ENCODE results near the gene ARHGAP28. TPM values are rescaled to one million over a fixed set of nuclear protein-coding genes. Genes with fewer than 3 reads are reported as not detected.
A peak's percentile ranks its signal among the peaks of the same experiment; 100 is the strongest.

ARHGAP28 gene
- total RNA-seq, 1 experiment from 2014 or later, result not detected

GRCh38 chr18:6885992-6886796, 156.7 kb downstream of the ARHGAP28 start:
- H3K4me3 ChIP-seq (ENCODE audit: low read length), result no peak overlapping the region
- H3K9me2 ChIP-seq (replicated peaks; ENCODE audit: insufficient read depth, low read length), result no peaks in the 10 kb centered on the region
- peak; percentile 64 for DNase-seq
- no peak overlapping the region for H3K27ac ChIP-seq (ENCODE audit: low read length)
- H3K27me3 ChIP-seq (ENCODE audit: low read length), result no peaks in the 10 kb centered on the region
- H3K9me3 ChIP-seq (ENCODE audit: low read length), result no peaks in the 10 kb centered on the region
- no peak overlapping the region for H3K9ac ChIP-seq (ENCODE audit: low read length)
- no peak overlapping the region for H2AFZ ChIP-seq (ENCODE audit: low read length)
- H3K36me3 ChIP-seq (ENCODE audit: insufficient read depth, low read length), result no peaks in the 10 kb centered on the region
- no peaks in the 10 kb centered on the region for H3K4me1 ChIP-seq (ENCODE audit: low read length)
- no peaks in the 10 kb centered on the region for H4K20me1 ChIP-seq (ENCODE audit: insufficient read depth, low read depth, low read length)
- H3K4me2 ChIP-seq (ENCODE audit: low read depth, low read length, poor library complexity, severe bottlenecking), result no peak overlapping the region
- no peaks in the 10 kb centered on the region for H3K79me2 ChIP-seq (ENCODE audit: low read length)

GRCh38 chr18:6886797-6887330, 157.3 kb downstream of the ARHGAP28 start:
- no peaks in the 10 kb centered on the region for H3K79me2 ChIP-seq (ENCODE audit: low read length)
- H3K27ac ChIP-seq (ENCODE audit: low read length), result no peak overlapping the region
- no peak overlapping the region for H3K4me2 ChIP-seq (ENCODE audit: low read depth, low read length, poor library complexity, severe bottlenecking)
- no peaks in the 10 kb centered on the region for H4K20me1 ChIP-seq (ENCODE audit: insufficient read depth, low read depth, low read length)
- no peak for DNase-seq
- H3K36me3 ChIP-seq (ENCODE audit: insufficient read depth, low read length), result no peaks in the 10 kb centered on the region
- H3K4me3 ChIP-seq (ENCODE audit: low read length), result no peak overlapping the region
- no peaks in the 10 kb centered on the region for H3K9me3 ChIP-seq (ENCODE audit: low read length)
- H3K9ac ChIP-seq (ENCODE audit: low read length), result no peak overlapping the region
- H2AFZ ChIP-seq (ENCODE audit: low read length), result no peak overlapping the region
- H3K27me3 ChIP-seq (ENCODE audit: low read length), result no peaks in the 10 kb centered on the region
- H3K9me2 ChIP-seq (replicated peaks; ENCODE audit: insufficient read depth, low read length), result no peaks in the 10 kb centered on the region
- H3K4me1 ChIP-seq (ENCODE audit: low read length), result no peaks in the 10 kb centered on the region

GRCh38 chr18:6891788-6892187, 162.3 kb downstream of the ARHGAP28 start:
- H3K4me2 ChIP-seq (ENCODE audit: low read depth, low read length, poor library complexity, severe bottlenecking), result no peak overlapping the region
- H3K4me3 ChIP-seq (ENCODE audit: low read length), result no peak overlapping the region
- H4K20me1 ChIP-seq (ENCODE audit: insufficient read depth, low read depth, low read length), result no peaks in the 10 kb centered on the region
- no peak for DNase-seq
- H3K9ac ChIP-seq (ENCODE audit: low read length), result no peak overlapping the region
- no peaks in the 10 kb centered on the region for H3K9me3 ChIP-seq (ENCODE audit: low read length)
- no peaks in the 10 kb centered on the region for H3K36me3 ChIP-seq (ENCODE audit: insufficient read depth, low read length)
- no peaks in the 10 kb centered on the region for H3K79me2 ChIP-seq (ENCODE audit: low read length)
- H3K4me1 ChIP-seq (ENCODE audit: low read length), result no peaks in the 10 kb centered on the region
- H3K27ac ChIP-seq (ENCODE audit: low read length), result no peak overlapping the region
- no peaks in the 10 kb centered on the region for H3K9me2 ChIP-seq (replicated peaks; ENCODE audit: insufficient read depth, low read length)
- no peak overlapping the region for H2AFZ ChIP-seq (ENCODE audit: low read length)
- H3K27me3 ChIP-seq (ENCODE audit: low read length), result no peaks in the 10 kb centered on the region

- DNase-seq, result no peak
- H3K27ac ChIP-seq (ENCODE audit: low read length), result no peak overlapping the region
- no peaks in the 10 kb centered on the region for H3K27me3 ChIP-seq (ENCODE audit: low read length)
- no peak overlapping the region for H3K4me2 ChIP-seq (ENCODE audit: low read depth, low read length, poor library complexity, severe bottlenecking)
- no peaks in the 10 kb centered on the region for H4K20me1 ChIP-seq (ENCODE audit: insufficient read depth, low read depth, low read length)
- no peak overlapping the region for H2AFZ ChIP-seq (ENCODE audit: low read length)
- H3K9me3 ChIP-seq (ENCODE audit: low read length), result no peaks in the 10 kb centered on the region; the same call in 1 of the 2 replicates
- no peaks in the 10 kb centered on the region for H3K9me2 ChIP-seq (replicated peaks; ENCODE audit: insufficient read depth, low read length)
- H3K4me1 ChIP-seq (ENCODE audit: low read length), result no peaks in the 10 kb centered on the region
- H3K79me2 ChIP-seq (ENCODE audit: low read length), result no peaks in the 10 kb centered on the region
- H3K9ac ChIP-seq (ENCODE audit: low read length), result no peak overlapping the region
- no peaks in the 10 kb centered on the region for H3K36me3 ChIP-seq (ENCODE audit: insufficient read depth, low read length)
- no peak overlapping the region for H3K4me3 ChIP-seq (ENCODE audit: low read length)
Measured at GRCh38 chr18:6901286-6901926, 171.9 kb downstream of the ARHGAP28 start.

- no peak for DNase-seq
Measured at GRCh38 chr18:6917072-6917471, 187.6 kb downstream of the ARHGAP28 start.

GRCh38 chr18:6920099-6920955, 190.8 kb downstream of the ARHGAP28 start:
- no peak overlapping the region for H3K9ac ChIP-seq (ENCODE audit: low read length)
- no peak overlapping the region for H3K27ac ChIP-seq (ENCODE audit: low read length)
- no peaks in the 10 kb centered on the region for H3K4me1 ChIP-seq (ENCODE audit: low read length)
- H3K9me3 ChIP-seq (ENCODE audit: low read length), result no peaks in the 10 kb centered on the region; the same call in 1 of the 2 replicates
- no peaks in the 10 kb centered on the region for H4K20me1 ChIP-seq (ENCODE audit: insufficient read depth, low read depth, low read length)
- no peak overlapping the region for H3K4me2 ChIP-seq (ENCODE audit: low read depth, low read length, poor library complexity, severe bottlenecking)
- H2AFZ ChIP-seq (ENCODE audit: low read length), result no peak overlapping the region
- H3K27me3 ChIP-seq (ENCODE audit: low read length), result no peaks in the 10 kb centered on the region
- no peaks in the 10 kb centered on the region for H3K36me3 ChIP-seq (ENCODE audit: insufficient read depth, low read length)
- no peak for DNase-seq
- no peak overlapping the region for H3K4me3 ChIP-seq (ENCODE audit: low read length)
- no peaks in the 10 kb centered on the region; the same call in 1 of the 2 replicates for H3K9me2 ChIP-seq (replicated peaks; ENCODE audit: insufficient read depth, low read length)
- H3K79me2 ChIP-seq (ENCODE audit: low read length), result no peaks in the 10 kb centered on the region

More at GRCh38 chr18:6917072-6917471, 187.6 kb downstream of the ARHGAP28 start:
- Histone ChIP-seq H3K9ac (ENCODE audit: low read length) (no peak overlapping the region), H3K4me3 (ENCODE audit: low read length) (no peak overlapping the region), H3K9me3 (ENCODE audit: low read length) (no peaks in the 10 kb centered on the region), H3K9me2 (replicated peaks; ENCODE audit: insufficient read depth, low read length) (no peaks in the 10 kb centered on the region), H3K79me2 (ENCODE audit: low read length) (no peaks in the 10 kb centered on the region), H3K27ac (ENCODE audit: low read length) (no peak overlapping the region), H4K20me1 (ENCODE audit: insufficient read depth, low read depth, low read length) (no peaks in the 10 kb centered on the region), H3K4me1 (ENCODE audit: low read length) (no peaks in the 10 kb centered on the region), H3K4me2 (ENCODE audit: low read depth, low read length, poor library complexity, severe bottlenecking) (no peak overlapping the region), H2AFZ (ENCODE audit: low read length) (no peak overlapping the region), H3K27me3 (ENCODE audit: low read length) (no peaks in the 10 kb centered on the region), H3K36me3 (ENCODE audit: insufficient read depth, low read length) (no peaks in the 10 kb centered on the region)

- DNase-seq, result no peak
Measured at GRCh38 chr18:6921571-6921970, 192.1 kb downstream of the ARHGAP28 start.

More at GRCh38 chr18:6921571-6921970, 192.1 kb downstream of the ARHGAP28 start:
- Histone ChIP-seq H3K4me2 (ENCODE audit: low read depth, low read length, poor library complexity, severe bottlenecking) (no peak overlapping the region), H3K9me2 (replicated peaks; ENCODE audit: insufficient read depth, low read length) (no peaks in the 10 kb centered on the region; the same call in 1 of the 2 replicates), H3K4me3 (ENCODE audit: low read length) (no peak overlapping the region), H3K79me2 (ENCODE audit: low read length) (no peaks in the 10 kb centered on the region), H2AFZ (ENCODE audit: low read length) (no peak overlapping the region), H3K36me3 (ENCODE audit: insufficient read depth, low read length) (no peaks in the 10 kb centered on the region), H3K9me3 (ENCODE audit: low read length) (no peaks in the 10 kb centered on the region; the same call in 1 of the 2 replicates), H3K27me3 (ENCODE audit: low read length) (no peaks in the 10 kb centered on the region), H4K20me1 (ENCODE audit: insufficient read depth, low read depth, low read length) (no peaks in the 10 kb centered on the region), H3K27ac (ENCODE audit: low read length) (no peak overlapping the region), H3K4me1 (ENCODE audit: low read length) (no peaks in the 10 kb centered on the region), H3K9ac (ENCODE audit: low read length) (no peak overlapping the region)
